A549 treated with CORT108297 at 1 μM for 4 hours (cell line): ENCODE results near the gene PYDC1. TPM values are rescaled to one million over a fixed set of nuclear protein-coding genes. Genes with fewer than 3 reads are reported as not detected.

Experiments used
- total RNA-seq: library from RNA; stranded (reverse); fragments of 200-300 nt; extraction: Qiagen RNA extraction; gene quantifications from 5 replicates; pipeline ENCODE4 v1.2.3, GENCODE V29; 2022

PYDC1 gene
- not detected in 5 replicates for total RNA-seq

GRCh38 chr16:31216422-31217135 lies at the start of gene PYDC1:
Gene PYDC1, minus strand, starts transcription at chr16:31217135. Its CDS starts 107 bp downstream, at chr16:31217028.

GRCh38 chr16:31213877-31214707 lies 2.8 kb downstream of the PYDC1 start, which contains the start of gene TRIM72:
Gene TRIM72, plus strand, starts transcription at chr16:31214119. Its CDS starts 620 bp downstream, at chr16:31214739.

GRCh38 chr16:31202414-31203375 lies 14.2 kb downstream of the PYDC1 start, which contains the start of gene PYCARD:
Gene PYCARD, minus strand, starts transcription at chr16:31202760. Its CDS starts 70 bp downstream, at chr16:31202690.

GRCh38 chr16:31179747-31180459 lies 37.0 kb downstream of the PYDC1 start, which contains the start of gene FUS:
Gene FUS, plus strand, starts transcription at chr16:31180139. Its CDS starts 76 bp downstream, at chr16:31180215.

Other genes with a start within 250 kb of the PYDC1 start
- 13.0 to 16.0 TPM (median 15.0 TPM) in 5 replicates for gene HSD3B7, start 231.9 kb downstream of the PYDC1 start, total RNA-seq
- 1.5 to 1.9 TPM (median 1.7 TPM) in 5 replicates for gene STX1B, start 206.5 kb downstream of the PYDC1 start, total RNA-seq
- gene STX4, start 183.6 kb downstream of the PYDC1 start, total RNA-seq = 60.0 to 76.0 TPM (median 70.3 TPM) in 5 replicates
- 11.6 to 22.1 TPM (median 15.2 TPM) in 5 replicates for gene ZNF668, start 142.9 kb downstream of the PYDC1 start, total RNA-seq
- gene ZNF646, start 142.7 kb downstream of the PYDC1 start, total RNA-seq = 7.5 to 12.1 TPM (median 10.1 TPM) in 5 replicates
- gene PRSS53, start 128.2 kb downstream of the PYDC1 start, total RNA-seq = 1.1 to 3.1 TPM (median 1.4 TPM) in 5 replicates
- 99.7 to 146 TPM (median 144 TPM) in 5 replicates for gene VKORC1, start 122.3 kb downstream of the PYDC1 start, total RNA-seq
- gene BCKDK, start 108.7 kb downstream of the PYDC1 start, total RNA-seq = 40.3 to 51.5 TPM (median 48.2 TPM) in 5 replicates
- gene KAT8, start 99.5 kb downstream of the PYDC1 start, total RNA-seq = 35.4 to 40.3 TPM (median 39.2 TPM) in 5 replicates
- gene PRSS8, start 81.4 kb downstream of the PYDC1 start, total RNA-seq = 0.41 to 0.76 TPM (median 0.57 TPM) in 5 replicates
- 0.58 to 1.1 TPM (median 0.72 TPM) in 5 replicates for gene PRSS36, start 67.1 kb downstream of the PYDC1 start, total RNA-seq
- 507 to 553 TPM (median 516 TPM) in 5 replicates for gene FUS, start 37.0 kb downstream of the PYDC1 start, total RNA-seq
- 25.7 to 50.2 TPM (median 42.9 TPM) in 5 replicates for gene PYCARD, start 14.4 kb downstream of the PYDC1 start, total RNA-seq
- gene TRIM72, start 3.0 kb downstream of the PYDC1 start, total RNA-seq = 0.02 to 0.07 TPM (median 0.02 TPM) in 5 replicates
- 1.4 to 2.8 TPM (median 2.4 TPM) in 5 replicates for gene ITGAM, start 42.8 kb upstream of the PYDC1 start, total RNA-seq
- gene ITGAX, start 138.0 kb upstream of the PYDC1 start, total RNA-seq = 1.1 to 1.9 TPM (median 1.7 TPM) in 5 replicates
- gene ITGAD, start 176.2 kb upstream of the PYDC1 start, total RNA-seq = 0.02 TPM in 1 of 5 replicates, not detected in the others
- not detected in 5 replicates for gene COX6A2, start 211.2 kb upstream of the PYDC1 start, total RNA-seq
- gene ZNF843, start 225.7 kb upstream of the PYDC1 start, total RNA-seq = 0.14 to 0.22 TPM (median 0.14 TPM) in 5 replicates
- 6.7 to 15.2 TPM (median 11.1 TPM) in 5 replicates for gene ARMC5, start 242.4 kb upstream of the PYDC1 start, total RNA-seq